Activated naive CD4-positive, alpha-beta T cell treated with anti-CD3 and anti-CD28 coated beads for 36 hours (primary cell): ENCODE results near the gene MAD1L1. TPM values are rescaled to one million over a fixed set of nuclear protein-coding genes. Genes with fewer than 3 reads are reported as not detected.

Experiments used
- CTCF ChIA-PET: fragments of 350-600 bp; sonication (Branson Sonifier 250); formaldehyde crosslinking; loops from one replicate; lab custom pipeline; 2021; ENCODE audit warnings: antibody characterized with exemption; lab: Charles Lee
- DNase-seq: peaks from one replicate; pipeline ENCODE4 v3.0.0-alpha.2; 2020
- H3K27ac Mint-ChIP-seq: one replicate; pipeline ENCODE4 v1.8.0; 2021; ENCODE audit warnings: mild to moderate bottlenecking, mixed read lengths
- H3K27me3 Mint-ChIP-seq: one replicate; pipeline ENCODE4 v1.8.0; 2021; ENCODE audit warnings: low read depth, mixed read lengths
- H3K36me3 Mint-ChIP-seq: one replicate; pipeline ENCODE4 v1.8.0; 2021; ENCODE audit warnings: low read depth, mixed read lengths
- H3K4me1 Mint-ChIP-seq: one replicate; pipeline ENCODE4 v1.8.0; 2021; ENCODE audit warnings: low read depth, mixed read lengths
- H3K4me3 Mint-ChIP-seq: one replicate; pipeline ENCODE4 v1.8.0; 2021; ENCODE audit warnings: mild to moderate bottlenecking, moderate library complexity, mixed read lengths
- H3K9me3 Mint-ChIP-seq: one replicate; pipeline ENCODE4 v1.8.0; 2021; ENCODE audit warnings: mixed read lengths
- intact Hi-C: fragments of 100-400 bp; cut with micrococcal nuclease; formaldehyde crosslinking; loops from one replicate; pipeline ENCODE4 v1.15.1; 2023
- total RNA-seq, 2 experiments: library from RNA; stranded (reverse); gene quantifications; one replicate each; pipeline ENCODE4 v1.2.3, GENCODE V29; 2021

MAD1L1 gene
- total RNA-seq, 2 experiments from 2014 or later, result 37.5 to 40.2 TPM

DNA sequence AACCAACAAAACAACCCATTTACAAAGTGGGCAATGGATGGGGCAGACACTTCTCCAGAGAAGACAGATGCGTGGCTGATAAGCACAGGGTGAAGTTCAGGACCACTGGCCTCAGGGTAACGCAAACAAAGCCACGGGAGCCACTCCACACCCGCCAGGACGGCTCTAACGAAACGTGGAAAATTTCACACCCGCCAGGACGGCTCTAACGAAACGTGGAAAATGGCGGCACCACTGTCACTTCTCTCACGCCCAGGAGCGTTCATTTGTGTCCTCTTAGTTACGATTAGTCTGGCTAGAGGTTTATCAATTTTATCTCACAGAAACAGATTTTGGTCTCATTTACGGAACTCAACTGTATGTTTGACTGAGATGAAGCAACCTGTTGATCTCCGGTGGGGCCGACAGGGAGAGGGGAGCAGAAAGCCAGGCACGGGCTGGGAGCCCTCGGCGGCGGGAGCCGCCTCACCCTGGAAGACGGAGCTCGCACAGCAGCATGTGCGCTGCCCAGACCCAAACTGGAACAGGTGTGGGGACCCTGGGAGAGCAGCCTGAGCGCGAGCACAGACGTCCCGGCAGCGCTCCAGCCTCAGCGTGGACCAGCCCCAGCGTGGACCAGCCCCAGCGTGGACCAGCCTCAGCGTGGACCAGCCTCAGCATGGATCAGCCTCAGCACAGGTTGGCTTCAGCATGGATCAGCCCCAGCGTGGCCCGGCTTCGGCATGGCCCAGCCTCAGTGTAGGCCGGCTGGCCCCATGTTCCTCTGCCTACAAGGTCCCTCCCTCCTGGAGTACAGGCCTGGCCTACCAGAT is 243.5 kb downstream of the MAD1L1 start:
- CTCF ChIA-PET, result no interaction called here
- intact Hi-C loops, result loop anchor here (10.0 kb wide), 1 partner anchor 394 kb away; no protein-coding TSS in a partner anchor
- DNase-seq, result no peak
- no peaks in the 10 kb centered on the region for H3K27me3 Mint-ChIP-seq
- peaks cover 18% of the 10 kb centered on the region for H3K4me1 Mint-ChIP-seq
- no peaks in the 10 kb centered on the region for H3K9me3 Mint-ChIP-seq
- no peak overlapping the region for H3K27ac Mint-ChIP-seq
- no peak overlapping the region for H3K4me3 Mint-ChIP-seq
- H3K36me3 Mint-ChIP-seq, result peaks cover 5% of the 10 kb centered on the region

DNA sequence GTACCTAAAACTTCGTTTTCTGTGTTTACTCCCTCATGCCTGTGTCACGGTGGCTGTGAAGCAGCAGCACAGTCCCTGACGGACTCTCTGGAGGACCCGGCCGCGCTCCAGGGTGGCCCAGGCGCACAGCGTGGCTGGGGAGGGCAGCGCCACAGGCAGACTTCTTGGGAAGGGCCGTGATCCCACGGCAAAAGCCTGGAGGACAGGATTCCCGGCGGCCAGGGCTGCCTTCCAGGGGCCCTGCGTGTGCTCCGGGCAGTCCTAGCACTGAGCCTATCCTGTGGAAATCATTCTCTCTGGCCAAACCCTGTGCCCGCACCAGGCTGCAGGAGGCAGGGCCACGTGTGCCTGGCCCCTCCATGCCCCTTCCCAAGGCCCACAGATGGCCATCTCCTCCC is 244.2 kb downstream of the MAD1L1 start:
- no peak overlapping the region for H3K27ac Mint-ChIP-seq
- CTCF ChIA-PET, result no interaction called here
- no peaks in the 10 kb centered on the region for H3K9me3 Mint-ChIP-seq
- intact Hi-C loops, result loop anchor here (10.0 kb wide), 1 partner anchor 394 kb away; no protein-coding TSS in a partner anchor
- H3K36me3 Mint-ChIP-seq, result peaks cover 5% of the 10 kb centered on the region
- DNase-seq, result no peak
- H3K4me3 Mint-ChIP-seq, result no peak overlapping the region
- H3K4me1 Mint-ChIP-seq, result peaks cover 18% of the 10 kb centered on the region
- no peaks in the 10 kb centered on the region for H3K27me3 Mint-ChIP-seq

DNA sequence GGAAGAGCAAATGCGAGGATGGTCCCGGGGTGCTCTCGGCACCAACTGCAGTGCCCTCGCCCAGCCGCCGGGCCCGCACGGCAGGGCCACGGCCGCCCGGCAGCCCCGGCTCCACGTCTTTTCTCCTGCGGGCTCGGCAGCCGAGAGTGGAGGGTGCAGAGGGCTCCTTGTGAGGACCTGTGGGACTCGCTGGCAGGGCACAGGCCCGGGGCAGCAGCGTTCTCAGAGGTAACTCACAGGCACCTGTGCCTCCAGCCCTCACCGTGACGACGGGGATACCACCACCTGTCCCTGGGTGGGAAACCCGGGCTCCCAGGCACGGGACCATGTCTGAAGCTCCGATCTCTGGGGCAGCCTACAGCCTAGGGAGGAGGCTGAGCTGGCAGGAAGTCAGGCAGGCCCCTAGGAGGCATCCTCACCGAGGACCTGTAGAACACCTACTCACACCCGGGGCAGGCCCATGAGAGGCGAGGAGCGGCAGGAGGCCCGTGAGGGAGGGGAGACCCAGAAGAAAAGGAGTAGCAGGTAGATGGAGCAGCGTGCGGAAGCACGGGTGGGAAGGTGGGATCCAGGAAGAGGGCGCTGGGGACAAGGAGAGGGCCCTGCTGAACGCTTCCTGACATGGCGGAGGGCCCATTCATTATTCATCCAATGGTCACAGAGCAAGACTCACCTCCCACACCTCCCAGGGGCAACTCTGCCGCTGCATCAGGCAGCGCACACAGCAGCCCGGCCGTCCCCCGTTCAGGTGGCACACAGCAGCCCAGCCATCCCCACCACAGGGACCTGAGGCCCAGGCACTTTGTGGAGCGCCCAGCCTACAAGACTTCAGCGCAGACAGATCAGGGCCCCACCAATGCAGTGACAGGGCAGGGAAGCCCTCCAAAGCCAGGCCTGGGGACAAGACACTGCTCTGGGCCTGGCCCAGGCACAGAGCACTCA is 244.9 kb downstream of the MAD1L1 start:
- H3K9me3 Mint-ChIP-seq, result no peaks in the 10 kb centered on the region
- H3K36me3 Mint-ChIP-seq, result peaks cover 5% of the 10 kb centered on the region
- peak; percentile 35 for DNase-seq
- intact Hi-C loops, result loop anchor here (10.0 kb wide), 1 partner anchor 393 kb away; no protein-coding TSS in a partner anchor
- H3K27ac Mint-ChIP-seq, result no peak overlapping the region
- no peak overlapping the region for H3K4me3 Mint-ChIP-seq
- CTCF ChIA-PET, result no interaction called here
- peaks cover 18% of the 10 kb centered on the region for H3K4me1 Mint-ChIP-seq
- no peaks in the 10 kb centered on the region for H3K27me3 Mint-ChIP-seq

DNA sequence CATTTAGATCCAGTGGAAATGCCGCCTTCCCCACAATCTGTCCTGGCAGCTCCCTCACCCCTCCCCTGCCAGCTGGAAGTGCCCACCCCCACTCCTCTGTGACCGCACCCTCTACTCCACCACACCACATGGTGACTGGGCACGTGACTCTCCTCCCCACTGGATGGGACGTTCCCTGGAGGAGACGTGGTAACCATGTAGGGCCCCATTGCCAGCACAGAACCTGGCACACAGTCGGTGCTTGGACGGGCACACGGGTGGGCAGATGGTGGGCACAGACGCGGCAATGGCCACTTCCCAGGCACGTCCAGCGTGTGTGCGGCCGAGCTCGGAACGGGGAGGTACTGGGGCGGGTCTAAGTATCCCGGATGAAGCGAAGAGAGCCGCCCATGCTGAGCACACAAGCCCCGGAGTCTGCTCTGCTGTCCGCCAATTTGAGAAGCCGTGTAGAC is 245.6 kb downstream of the MAD1L1 start:
- H3K36me3 Mint-ChIP-seq, result peaks cover 5% of the 10 kb centered on the region
- H3K9me3 Mint-ChIP-seq, result no peaks in the 10 kb centered on the region
- H3K27me3 Mint-ChIP-seq, result no peaks in the 10 kb centered on the region
- no peak overlapping the region for H3K4me3 Mint-ChIP-seq
- H3K4me1 Mint-ChIP-seq, result peaks cover 18% of the 10 kb centered on the region
- CTCF ChIA-PET, result no interaction called here
- H3K27ac Mint-ChIP-seq, result peak overlapping the region; percentile 70
- intact Hi-C loops, result loop anchor here (10.0 kb wide), 1 partner anchor 392 kb away; no protein-coding TSS in a partner anchor
- no peak for DNase-seq

DNA sequence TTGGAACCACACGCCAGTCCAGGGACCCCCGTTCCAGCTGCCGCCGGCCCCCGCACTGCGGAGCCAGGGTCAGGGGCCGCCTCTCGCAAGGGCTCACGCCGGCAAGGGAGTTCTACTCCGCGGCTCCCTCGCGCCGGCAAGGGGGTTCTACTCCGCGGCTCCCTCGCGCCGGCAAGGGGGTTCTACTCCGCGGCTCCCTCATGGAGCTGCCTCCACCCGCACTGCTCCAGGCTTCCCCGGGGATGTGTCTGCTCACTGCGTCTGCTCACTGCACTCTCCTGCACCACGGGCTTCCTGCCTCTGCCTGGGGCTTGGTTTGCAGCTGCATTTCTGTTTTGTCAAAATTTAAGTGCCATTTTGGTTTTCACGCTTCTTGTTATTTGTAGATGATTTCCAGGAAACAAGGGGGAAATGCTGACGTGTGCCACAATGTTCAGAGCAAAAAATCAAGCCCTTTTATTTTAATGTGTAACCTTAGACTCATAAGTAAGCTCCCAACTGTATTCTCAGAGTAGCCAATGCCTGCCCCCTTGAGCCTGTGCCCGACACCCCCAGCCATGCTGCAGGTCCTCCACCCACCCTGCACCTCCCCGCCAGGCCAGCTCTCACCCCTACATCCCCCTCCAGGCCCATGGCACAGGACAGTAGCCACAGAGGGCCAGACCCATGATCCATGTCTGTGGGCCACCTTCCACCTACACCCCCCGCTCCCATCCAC is 246.2 kb downstream of the MAD1L1 start:
- Mint-ChIP-seq H3K9me3 (no peaks in the 10 kb centered on the region), H3K27ac (peak overlapping the region; percentile 70), H3K4me1 (peaks cover 18% of the 10 kb centered on the region), H3K4me3 (no peak overlapping the region), H3K27me3 (no peaks in the 10 kb centered on the region), H3K36me3 (peaks cover 5% of the 10 kb centered on the region)
- CTCF ChIA-PET, result no interaction called here
- intact Hi-C loops, result loop anchor here (10.0 kb wide), 1 partner anchor 392 kb away; no protein-coding TSS in a partner anchor
- DNase-seq, result peak; percentile 46

DNA sequence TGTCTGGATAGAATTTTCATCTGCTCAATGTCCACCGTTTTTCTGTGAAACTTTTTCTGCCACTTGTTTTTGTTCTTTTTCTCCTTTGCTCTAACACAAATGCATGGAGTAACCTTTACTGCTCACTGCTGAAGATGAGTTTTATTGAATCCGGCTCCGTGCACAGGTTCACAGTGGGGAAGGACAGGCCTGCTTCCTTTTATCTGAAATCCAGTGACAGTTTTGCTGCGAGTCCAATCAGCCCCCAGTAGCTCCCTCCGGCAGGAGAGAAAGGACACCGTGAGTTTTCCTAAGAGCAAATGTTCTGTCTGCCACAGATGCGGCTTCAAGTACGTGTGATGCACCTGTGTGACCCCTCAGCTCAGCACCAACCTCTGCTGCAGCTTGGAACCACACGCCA is 246.8 kb downstream of the MAD1L1 start:
- H3K4me1 Mint-ChIP-seq, result peaks cover 18% of the 10 kb centered on the region
- no peak for DNase-seq
- intact Hi-C loops, result loop anchor here (10.0 kb wide), 1 partner anchor 391 kb away; no protein-coding TSS in a partner anchor
- no peak overlapping the region for H3K4me3 Mint-ChIP-seq
- H3K27ac Mint-ChIP-seq, result no peak overlapping the region
- no peaks in the 10 kb centered on the region for H3K9me3 Mint-ChIP-seq
- peaks cover 5% of the 10 kb centered on the region for H3K36me3 Mint-ChIP-seq
- CTCF ChIA-PET, result no interaction called here
- H3K27me3 Mint-ChIP-seq, result no peaks in the 10 kb centered on the region

DNA sequence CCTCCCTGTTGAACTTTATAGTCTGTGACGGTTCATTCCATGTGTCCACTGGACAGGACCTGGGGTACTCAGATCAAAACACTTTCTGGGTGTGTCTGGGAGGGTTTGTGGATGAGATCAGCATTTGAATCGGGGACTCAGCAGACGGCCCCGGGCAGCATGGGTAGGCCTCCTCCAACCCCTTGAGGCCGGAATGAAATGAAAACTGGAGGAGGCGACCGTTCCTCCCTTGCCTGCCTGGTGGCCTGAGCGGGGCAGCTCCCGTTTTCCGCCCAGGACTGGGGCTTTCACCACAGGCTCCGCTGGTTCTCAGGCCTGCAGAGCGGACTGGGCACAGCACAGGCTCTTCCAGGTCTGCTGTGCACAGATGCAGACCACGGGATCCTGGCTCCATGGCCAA is 247.7 kb downstream of the MAD1L1 start:
- no peaks in the 10 kb centered on the region for H3K9me3 Mint-ChIP-seq
- CTCF ChIA-PET, result no interaction called here
- H3K4me3 Mint-ChIP-seq, result no peak overlapping the region
- no peak overlapping the region for H3K27ac Mint-ChIP-seq
- no peak for DNase-seq
- peaks cover 5% of the 10 kb centered on the region for H3K36me3 Mint-ChIP-seq
- intact Hi-C loops, result loop anchor here (10.0 kb wide), 1 partner anchor 390 kb away; no protein-coding TSS in a partner anchor
- peaks cover 18% of the 10 kb centered on the region for H3K4me1 Mint-ChIP-seq
- H3K27me3 Mint-ChIP-seq, result no peaks in the 10 kb centered on the region

DNA sequence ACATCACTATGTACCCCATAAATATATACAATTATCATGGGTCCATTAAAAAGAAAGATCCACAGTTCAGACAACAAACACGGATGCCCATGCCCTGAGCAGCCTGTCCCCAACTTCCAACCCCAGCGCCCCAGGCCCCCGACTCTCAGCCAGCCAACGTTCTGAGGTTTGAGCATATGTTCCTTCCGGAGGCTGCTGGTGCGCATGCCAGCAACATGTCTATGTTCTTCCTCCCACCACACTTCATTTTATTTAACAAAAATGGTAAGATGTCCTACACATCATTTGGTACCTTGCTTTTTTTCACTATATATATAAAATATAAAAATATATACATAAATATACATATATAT is 250.9 kb downstream of the MAD1L1 start:
- Mint-ChIP-seq H3K4me1 (peaks cover 5% of the 10 kb centered on the region), H3K36me3 (peaks cover 9% of the 10 kb centered on the region), H3K9me3 (no peaks in the 10 kb centered on the region), H3K27ac (no peak overlapping the region), H3K27me3 (no peaks in the 10 kb centered on the region), H3K4me3 (no peak overlapping the region)
- CTCF ChIA-PET, result no interaction called here
- DNase-seq, result no peak
- intact Hi-C loops, result loop anchor here (10.0 kb wide), 1 partner anchor 387 kb away; no protein-coding TSS in a partner anchor

DNA sequence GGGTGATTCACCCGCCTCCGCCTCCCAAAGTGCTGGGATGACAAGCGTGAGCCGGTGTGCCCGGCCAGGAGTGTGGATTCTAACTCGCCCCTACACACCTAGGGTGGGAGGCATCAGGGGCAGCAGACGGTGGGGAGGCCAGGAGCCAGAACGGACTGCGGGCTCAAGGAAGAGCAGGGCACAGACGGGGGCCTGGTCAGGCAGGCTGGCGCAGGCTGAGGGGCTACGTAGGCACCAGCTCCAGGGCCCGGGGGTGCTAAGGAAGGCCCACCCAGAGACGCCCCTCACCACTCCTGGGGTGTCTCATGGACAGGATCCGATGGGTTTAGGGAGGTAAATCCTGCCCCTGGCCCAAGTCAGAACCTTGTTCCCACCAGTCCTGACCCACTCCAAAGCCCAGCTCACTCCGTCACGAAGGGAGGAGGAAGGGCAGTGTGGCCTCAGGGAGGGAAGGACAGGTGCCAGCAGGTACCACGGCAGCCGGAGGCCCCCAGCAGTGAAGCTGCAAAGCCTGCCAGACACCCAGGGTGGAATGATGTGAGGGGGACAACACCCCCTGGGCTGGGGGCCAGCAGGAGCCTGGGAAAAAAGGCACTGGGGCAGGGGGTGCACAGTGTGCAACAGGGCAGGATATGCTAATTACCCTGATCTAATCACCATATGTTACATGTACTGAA is 251.4 kb downstream of the MAD1L1 start:
- Mint-ChIP-seq H3K9me3 (no peaks in the 10 kb centered on the region), H3K27me3 (no peaks in the 10 kb centered on the region), H3K36me3 (peaks cover 7% of the 10 kb centered on the region), H3K27ac (no peak overlapping the region), H3K4me1 (peaks cover under 1% of the 10 kb centered on the region), H3K4me3 (no peak overlapping the region)
- DNase-seq, result no peak
- intact Hi-C loops, result loop anchor here (10.0 kb wide), 1 partner anchor 387 kb away; no protein-coding TSS in a partner anchor
- CTCF ChIA-PET, result no interaction called here

DNA sequence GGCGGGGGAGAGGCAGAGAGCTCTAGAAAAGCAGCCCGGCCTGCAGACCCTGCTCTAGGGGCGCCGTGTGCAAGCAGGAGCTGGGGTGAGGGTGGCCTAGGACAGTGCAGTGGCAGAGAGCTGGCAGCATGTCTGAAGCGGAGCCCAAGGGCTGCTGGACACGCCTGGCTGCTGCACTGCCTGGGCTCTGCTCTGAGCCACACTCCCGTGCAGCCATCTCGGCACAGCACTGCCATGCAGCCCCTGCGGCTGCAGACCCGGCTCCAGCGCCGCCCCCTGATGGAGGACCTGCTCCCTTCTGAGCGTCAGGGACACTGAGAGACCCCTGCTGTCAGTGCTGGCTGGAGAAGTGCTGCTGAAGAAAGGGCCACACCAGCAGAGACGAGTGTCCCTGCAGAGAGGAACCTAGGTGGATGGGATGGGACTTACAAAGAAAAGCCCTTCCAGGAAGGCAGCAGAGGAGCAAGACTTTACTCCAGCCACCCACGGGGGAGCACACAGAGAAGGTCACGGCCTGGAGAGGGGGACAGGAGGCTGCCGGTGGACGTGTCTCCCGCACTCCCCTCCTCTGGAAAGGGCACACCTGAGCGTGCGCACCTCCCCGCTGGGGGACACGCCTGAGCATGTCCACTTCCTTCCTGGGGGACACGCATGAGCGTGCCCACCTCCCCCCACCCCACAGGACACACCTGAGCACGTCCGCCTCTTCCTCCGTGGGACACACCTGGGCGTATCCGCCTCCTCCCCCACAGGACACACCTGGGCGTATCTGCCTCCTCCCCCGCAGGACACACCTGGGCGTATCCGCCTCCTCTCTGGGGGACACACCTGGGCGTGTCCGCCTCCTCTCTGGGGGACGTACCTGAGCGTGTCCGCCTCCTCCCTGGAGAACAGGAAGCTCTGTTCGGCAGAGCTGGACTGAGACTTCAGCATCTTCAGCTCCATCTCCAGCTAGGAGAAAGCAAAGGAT is 252.9 kb downstream of the MAD1L1 start:
- Mint-ChIP-seq H3K36me3 (peaks cover 9% of the 10 kb centered on the region), H3K9me3 (no peaks in the 10 kb centered on the region), H3K27ac (no peak overlapping the region), H3K4me1 (peaks cover 8% of the 10 kb centered on the region), H3K27me3 (no peaks in the 10 kb centered on the region), H3K4me3 (no peak overlapping the region)
- intact Hi-C loops, result loop anchor here (10.0 kb wide), 1 partner anchor 385 kb away; no protein-coding TSS in a partner anchor
- CTCF ChIA-PET, result no interaction called here
- no peak for DNase-seq
